GM21381 (cell line): ENCODE results near the gene CTTNBP2NL.
"Not testable (repeated sequence)": the region's sequence is repeated elsewhere in the genome, so short reads cannot be mapped to it uniquely, and the experiment has no call there.

Experiments used
- ATAC-seq: cut with Tn5 transposase; IDR thresholded peaks from one replicate; pipeline ENCODE4 v1.9.1; 2021; ENCODE audit warnings: mild to moderate bottlenecking, moderate library complexity; ENCODE audit not compliant: unreplicated experiment

CTTNBP2NL gene

DNA sequence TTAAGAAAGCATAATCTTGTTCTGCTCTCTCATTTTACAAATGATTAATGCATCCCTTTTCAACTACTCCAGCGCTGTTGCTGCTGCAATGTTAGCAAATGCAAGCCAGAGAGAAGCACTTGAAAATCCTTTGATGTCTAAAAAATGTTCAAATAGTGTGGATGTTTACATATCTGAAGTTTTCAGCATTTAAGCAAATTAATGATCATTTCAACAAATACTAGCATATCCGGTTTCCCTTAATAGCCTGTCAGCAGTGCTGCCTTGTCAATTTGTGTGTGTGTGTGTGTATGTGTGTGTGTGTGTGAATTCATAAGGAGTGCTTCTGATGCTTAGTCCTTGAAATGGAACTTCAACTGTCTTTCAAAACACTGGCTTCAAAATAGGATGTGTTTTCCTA, 64.6 kb downstream of the CTTNBP2NL start:
- ATAC-seq: no peak

DNA sequence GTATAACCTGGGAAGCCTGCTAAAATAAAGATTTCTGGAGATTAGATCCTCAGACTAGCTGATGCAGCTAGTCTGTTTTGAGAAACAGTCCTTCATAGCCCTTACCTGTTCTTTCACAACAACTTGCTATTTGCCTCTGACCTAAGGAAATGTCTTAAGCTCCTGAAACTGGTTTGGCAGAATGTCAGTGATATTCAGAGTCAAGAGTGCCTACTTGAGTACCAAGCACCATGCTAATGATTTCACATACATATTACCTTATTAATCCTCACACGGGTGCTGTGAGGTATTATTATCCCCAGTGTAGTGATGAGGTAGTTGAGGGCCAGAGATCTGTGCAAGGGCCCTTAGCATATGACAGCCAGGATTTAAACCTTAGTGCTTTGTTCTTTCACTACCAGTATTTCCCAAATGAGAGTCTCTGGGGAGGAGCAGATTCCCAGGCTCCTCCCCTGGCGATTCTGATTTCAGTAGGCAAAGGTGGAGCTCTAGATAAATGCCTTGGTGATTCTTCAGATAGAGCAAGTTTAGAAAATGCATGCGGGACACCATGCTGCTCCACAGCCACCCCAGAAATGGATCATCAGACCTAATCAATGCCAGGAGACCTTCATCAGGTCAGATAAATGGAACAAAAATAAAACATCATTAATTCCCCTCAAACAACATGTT, 65.3 kb downstream of the CTTNBP2NL start:
- ATAC-seq: no peak

DNA sequence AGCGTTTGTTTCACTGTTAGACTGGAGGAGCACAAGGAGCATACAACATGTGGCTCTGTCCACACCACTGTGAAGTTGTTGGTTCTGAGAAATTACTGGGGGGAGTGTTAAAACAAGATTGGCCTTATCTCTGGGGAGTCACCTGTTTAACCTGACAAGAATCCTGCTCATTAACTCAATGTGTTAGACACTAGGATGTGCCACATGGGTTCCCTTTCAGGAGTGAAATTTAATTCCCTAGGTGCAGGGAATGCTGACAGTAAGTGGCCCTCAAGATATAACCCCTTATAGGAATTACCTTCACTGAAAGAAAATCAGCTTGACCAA, 66.9 kb downstream of the CTTNBP2NL start:
- no peak for ATAC-seq

- no peak for ATAC-seq
Measured at GRCh38 chr1:112464501-112464900, 68.5 kb downstream of the CTTNBP2NL start.

- ATAC-seq: no peak
Measured at GRCh38 chr1:112465122-112465521, 69.1 kb downstream of the CTTNBP2NL start.

- peak; percentile 89 for ATAC-seq
Measured at GRCh38 chr1:112466078-112466660, 70.2 kb downstream of the CTTNBP2NL start.

DNA sequence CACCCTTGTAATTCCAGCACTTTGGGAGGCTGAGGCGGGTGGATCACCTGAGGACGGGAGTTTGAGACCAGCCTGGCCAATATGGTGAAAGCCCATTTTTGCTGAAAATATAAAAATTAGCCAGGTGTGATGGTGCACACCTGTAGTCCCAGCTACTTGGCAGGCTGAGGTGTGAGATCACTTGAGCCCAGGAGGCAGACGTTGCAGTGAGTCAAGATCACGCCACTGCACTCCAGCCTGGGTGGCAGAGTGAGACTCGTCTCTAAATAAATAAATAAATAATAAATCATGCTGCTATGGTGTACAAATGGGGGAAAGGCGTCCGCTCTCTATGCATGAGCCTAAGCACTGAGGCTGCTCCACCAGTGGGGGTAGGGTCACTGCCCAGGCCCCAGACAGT, 74.3 kb downstream of the CTTNBP2NL start:
- ATAC-seq: not testable (repeated sequence)

DNA sequence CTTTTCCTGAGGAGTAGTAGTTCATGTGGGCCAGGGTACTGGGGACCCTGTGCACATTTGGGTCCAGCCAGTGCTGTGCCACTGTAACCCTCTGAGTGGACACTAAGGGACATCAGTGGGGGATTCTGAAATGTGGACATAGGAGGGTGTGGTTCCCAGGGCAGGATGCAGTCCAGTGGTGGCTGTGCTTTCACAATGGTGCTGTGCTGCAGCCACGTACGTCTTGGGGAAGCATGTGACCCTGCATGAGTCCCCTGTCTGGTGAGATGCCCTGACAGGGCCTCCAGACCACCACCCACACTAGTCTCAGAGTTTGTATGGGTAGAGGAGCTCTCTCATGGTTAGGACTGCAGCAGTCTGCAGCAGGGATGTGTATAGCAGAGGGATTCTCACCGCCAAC, 75.0 kb downstream of the CTTNBP2NL start:
- ATAC-seq: no peak

GRCh38 chr1:112472142-112472541, 76.1 kb downstream of the CTTNBP2NL start:
- ATAC-seq: no peak

DNA sequence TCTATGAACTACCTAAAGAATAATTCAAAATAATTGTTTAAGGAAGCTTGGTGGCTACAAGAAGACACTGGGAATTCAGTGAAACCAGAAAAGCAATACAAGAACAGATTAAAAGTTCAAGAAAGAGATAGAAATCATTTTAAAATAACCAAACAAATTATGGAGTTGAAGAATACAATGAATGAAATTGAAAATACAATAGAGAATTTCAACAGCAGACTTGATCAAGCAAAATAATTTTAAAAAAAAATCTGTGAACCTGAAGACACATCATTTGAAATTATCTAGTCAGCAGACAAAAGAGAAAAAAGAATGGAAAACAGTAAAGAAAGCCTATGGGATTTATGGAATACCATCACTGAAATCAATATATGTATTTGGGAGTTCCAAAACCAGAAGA, 81.5 kb downstream of the CTTNBP2NL start:
- no peak for ATAC-seq

DNA sequence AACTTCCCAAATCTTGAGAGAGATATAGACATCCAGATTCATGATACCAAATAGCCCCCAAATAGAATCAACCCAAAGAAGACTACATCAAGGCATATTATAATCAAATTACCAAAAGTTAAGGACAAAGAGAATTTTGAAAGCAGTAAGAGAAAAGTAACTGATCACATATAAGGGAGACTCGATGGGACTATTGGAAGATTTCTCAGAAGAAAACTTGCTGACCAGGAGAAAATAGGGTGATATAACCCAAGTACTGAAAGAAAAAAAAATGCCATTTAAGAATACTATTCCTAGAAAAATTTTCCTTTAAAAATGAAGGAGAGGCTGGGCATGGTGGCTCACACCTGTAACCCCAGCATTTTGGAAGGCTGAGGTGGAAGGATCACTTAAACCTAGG, 82.3 kb downstream of the CTTNBP2NL start:
- no peak for ATAC-seq

DNA sequence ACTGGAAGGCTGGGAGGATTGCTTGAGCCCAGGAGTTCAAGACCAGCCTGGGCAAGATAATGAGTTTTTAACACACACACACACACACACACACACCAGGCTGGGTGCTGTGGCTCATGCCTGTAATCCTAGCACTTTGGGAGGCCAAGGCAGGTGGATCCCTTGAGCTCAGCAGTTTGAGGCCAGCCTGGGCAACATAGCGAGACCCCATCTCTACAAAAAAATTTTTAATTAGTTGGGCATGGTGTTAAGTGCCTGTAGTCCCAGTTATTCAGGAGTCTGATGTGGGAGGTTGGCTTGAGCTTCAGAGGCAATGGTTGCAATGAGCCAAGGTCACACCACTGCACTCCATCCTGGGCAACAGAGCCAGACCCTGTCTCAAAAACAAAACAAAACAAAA, 90.0 kb downstream of the CTTNBP2NL start:
- not testable (repeated sequence) for ATAC-seq

- not testable (repeated sequence) for ATAC-seq
Measured at GRCh38 chr1:112487686-112488085, 91.7 kb downstream of the CTTNBP2NL start.

DNA sequence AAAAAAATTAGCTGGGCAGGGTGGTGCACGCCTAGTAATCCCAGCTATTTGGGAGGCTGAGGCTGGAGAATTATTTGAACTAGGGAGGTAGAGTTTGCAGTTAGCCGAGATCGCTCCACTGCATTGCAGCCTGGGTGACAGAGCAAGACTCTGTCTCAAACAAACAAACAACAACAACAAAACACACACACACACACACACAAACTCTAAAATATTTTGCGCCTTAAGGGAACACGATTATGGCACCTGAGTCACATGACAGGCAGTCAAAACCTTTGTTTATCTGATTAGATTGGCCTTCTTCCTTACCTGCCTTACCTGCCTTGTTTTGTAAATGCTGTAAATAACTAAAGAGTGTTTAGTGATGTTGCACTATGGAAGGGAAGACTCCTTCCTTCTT, 92.1 kb downstream of the CTTNBP2NL start:
- ATAC-seq: no peak

DNA sequence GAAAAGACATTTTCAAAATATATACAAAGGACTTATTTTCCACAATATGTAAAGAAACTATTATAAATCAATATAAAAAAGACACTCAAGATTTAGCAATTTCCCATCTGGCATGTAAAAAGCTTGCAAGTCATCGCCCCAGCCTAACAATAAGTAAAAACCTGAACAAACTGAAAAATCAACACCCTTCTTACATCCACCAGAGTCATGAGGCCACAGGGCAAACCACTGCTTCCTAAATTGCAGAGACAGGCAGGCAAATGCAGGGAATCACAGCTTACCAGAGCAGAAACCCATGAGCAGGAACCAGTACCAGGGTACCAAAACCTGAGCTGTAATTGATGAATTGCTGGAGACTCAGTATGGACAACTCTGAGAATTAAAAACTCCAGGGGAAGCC, 96.1 kb downstream of the CTTNBP2NL start:
- ATAC-seq: no peak

GRCh38 chr1:112493351-112493750, 97.3 kb downstream of the CTTNBP2NL start:
- no peak for ATAC-seq

GRCh38 chr1:112496290-112496689, 100.3 kb downstream of the CTTNBP2NL start:
- ATAC-seq: no peak

DNA sequence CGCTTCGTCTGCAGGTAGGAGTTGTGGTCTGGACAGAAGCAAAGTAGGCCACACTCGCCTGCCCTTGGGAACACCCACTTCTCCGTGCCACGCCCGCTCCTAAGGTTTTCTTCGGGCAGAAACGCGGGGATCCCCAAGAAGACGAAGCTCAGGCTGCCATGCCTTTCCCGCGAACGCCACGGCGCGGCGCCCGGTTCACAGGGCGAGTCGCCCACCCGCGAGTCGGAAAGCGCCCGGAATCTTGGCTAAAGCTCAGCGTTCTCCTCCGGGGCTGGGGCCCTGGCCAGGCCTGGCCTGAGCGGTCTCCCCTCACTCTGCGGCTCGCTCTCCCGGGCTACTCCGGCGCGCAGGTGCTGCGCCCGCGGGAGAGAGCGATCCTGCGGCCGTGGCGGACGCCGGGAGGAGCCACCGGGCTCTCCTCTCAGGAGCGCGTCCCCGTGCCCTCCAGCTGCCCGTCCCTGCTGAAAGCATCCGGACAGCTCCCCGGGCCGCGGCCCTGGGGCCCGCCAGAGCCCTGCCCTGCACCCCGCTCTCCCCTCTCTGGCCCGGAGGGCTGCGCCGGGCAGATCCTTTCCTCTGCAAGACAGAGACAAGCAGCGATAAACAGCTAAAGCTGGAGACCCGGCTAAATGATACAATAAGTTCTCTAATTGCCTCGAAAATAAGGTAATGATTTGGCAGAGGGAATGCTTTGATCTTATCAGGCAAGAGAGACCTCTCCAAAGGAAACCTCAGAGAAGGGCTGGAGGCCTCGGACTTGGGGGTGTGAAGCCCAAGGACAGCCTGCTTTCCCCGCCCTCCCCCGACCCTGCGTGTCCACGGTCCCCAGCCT, 106.0 kb downstream of the CTTNBP2NL start:
- peak; percentile 64 for ATAC-seq

- no peak for ATAC-seq
Measured at GRCh38 chr1:112502826-112503225, 106.8 kb downstream of the CTTNBP2NL start.

- no peak for ATAC-seq
Measured at GRCh38 chr1:112504001-112504660, 108.1 kb downstream of the CTTNBP2NL start.

GRCh38 chr1:112504661-112505399, 108.8 kb downstream of the CTTNBP2NL start:
- no peak for ATAC-seq
